NCI-H146 (cell line): ENCODE data around the gene HOXD9.

Experiments used
- DNase-seq: peaks from one replicate; lab custom pipeline; 2025; lab: John Stamatoyannopoulos, UW

The HOXD9 gene

GRCh38 chr2:176124947-176125771 lies 2.6 kb downstream of the HOXD9 start:
- DNase-seq, result no peak

GRCh38 chr2:176125772-176126054 lies 3.2 kb downstream of the HOXD9 start:
- no peak for DNase-seq

- DNase-seq, result peak; percentile 31
Observed at GRCh38 chr2:176126929-176127773, 4.6 kb downstream of the HOXD9 start.

GRCh38 chr2:176127774-176128072 lies 5.2 kb downstream of the HOXD9 start:
- DNase-seq, result no peak

- DNase-seq, result no peak
Observed at GRCh38 chr2:176128172-176128981, 5.9 kb downstream of the HOXD9 start.

GRCh38 chr2:176128982-176129796 lies 6.7 kb downstream of the HOXD9 start, which contains the start of gene HOXD8:
Gene HOXD8 (plus strand): TSS chr2:176129705. CDS start chr2:176130367, 662 bp downstream.
- DNase-seq, result no peak

- DNase-seq, result no peak
Observed at GRCh38 chr2:176129813-176130146, 7.3 kb downstream of the HOXD9 start.

- no peak for DNase-seq
Observed at GRCh38 chr2:176130147-176130956, 7.8 kb downstream of the HOXD9 start.

- DNase-seq, result no peak
Observed at GRCh38 chr2:176130957-176131847, 8.7 kb downstream of the HOXD9 start.

GRCh38 chr2:176131848-176132158 lies 9.3 kb downstream of the HOXD9 start:
- DNase-seq, result no peak

GRCh38 chr2:176132205-176133171 lies 10.0 kb downstream of the HOXD9 start:
- no peak for DNase-seq

GRCh38 chr2:176133389-176133788 lies 10.9 kb downstream of the HOXD9 start:
- DNase-seq, result no peak

- no peak for DNase-seq
Observed at GRCh38 chr2:176134035-176134434, 11.5 kb downstream of the HOXD9 start.

GRCh38 chr2:176135035-176135440 lies 12.5 kb downstream of the HOXD9 start:
- peak; percentile 3 for DNase-seq

GRCh38 chr2:176136374-176137251 lies 14.1 kb downstream of the HOXD9 start:
- no peak for DNase-seq

- no peak for DNase-seq
Observed at GRCh38 chr2:176137252-176137580, 14.7 kb downstream of the HOXD9 start.

GRCh38 chr2:176137906-176138305 lies 15.4 kb downstream of the HOXD9 start:
- DNase-seq, result no peak

- no peak for DNase-seq
Observed at GRCh38 chr2:176138526-176138922, 16.0 kb downstream of the HOXD9 start.
